SU-DHL-6 (cell line): ENCODE results near the gene TPST1.

Source experiments
- EZH2phosphoT487 ChIP-seq: fragments of 200-600 bp; sonication (generic), shearing (Covaris generic); conservative IDR thresholded peaks from 2 replicates; pipeline ENCODE4 v1.6.1; 2018; ENCODE audit warnings: mild to moderate bottlenecking, antibody characterized with exemption, low read length, moderate library complexity, mixed read lengths
- TF ChIP-seq, protein P1 (sequence below): fragments of 200-600 bp; sonication (generic); IDR thresholded peaks from one replicate; pipeline ENCODE4 v1.5.1; 2017; ENCODE audit warnings: antibody characterized with exemption, mild to moderate bottlenecking, low read length, moderate library complexity; ENCODE audit not compliant: insufficient read depth, poor library complexity, severe bottlenecking

DNA sequence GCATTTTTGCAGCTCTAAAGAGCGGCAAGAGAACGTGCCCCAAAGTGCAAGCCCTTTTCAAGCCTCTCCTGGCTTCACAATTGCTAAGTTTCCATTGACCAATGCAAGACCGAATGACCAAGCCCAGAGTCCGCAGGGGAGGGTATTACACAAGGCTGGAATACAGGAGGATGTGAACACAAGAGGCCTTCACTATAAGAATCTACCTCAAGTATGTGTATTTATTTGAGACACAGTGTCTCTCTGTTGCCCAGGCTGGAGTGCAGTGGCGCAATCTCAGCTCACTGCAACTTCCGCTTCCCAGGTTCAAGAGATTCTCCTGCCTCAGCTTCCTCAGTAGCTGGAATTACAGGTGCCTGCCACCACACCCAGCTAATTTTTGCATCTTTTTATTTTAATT is 22.2 kb upstream of the TPST1 start:
- TF ChIP-seq, protein P1, sequence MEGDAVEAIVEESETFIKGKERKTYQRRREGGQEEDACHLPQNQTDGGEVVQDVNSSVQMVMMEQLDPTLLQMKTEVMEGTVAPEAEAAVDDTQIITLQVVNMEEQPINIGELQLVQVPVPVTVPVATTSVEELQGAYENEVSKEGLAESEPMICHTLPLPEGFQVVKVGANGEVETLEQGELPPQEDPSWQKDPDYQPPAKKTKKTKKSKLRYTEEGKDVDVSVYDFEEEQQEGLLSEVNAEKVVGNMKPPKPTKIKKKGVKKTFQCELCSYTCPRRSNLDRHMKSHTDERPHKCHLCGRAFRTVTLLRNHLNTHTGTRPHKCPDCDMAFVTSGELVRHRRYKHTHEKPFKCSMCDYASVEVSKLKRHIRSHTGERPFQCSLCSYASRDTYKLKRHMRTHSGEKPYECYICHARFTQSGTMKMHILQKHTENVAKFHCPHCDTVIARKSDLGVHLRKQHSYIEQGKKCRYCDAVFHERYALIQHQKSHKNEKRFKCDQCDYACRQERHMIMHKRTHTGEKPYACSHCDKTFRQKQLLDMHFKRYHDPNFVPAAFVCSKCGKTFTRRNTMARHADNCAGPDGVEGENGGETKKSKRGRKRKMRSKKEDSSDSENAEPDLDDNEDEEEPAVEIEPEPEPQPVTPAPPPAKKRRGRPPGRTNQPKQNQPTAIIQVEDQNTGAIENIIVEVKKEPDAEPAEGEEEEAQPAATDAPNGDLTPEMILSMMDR, result no peak
- no peak for TF ChIP-seq EZH2phosphoT487
